Liver (tissue), 9 donors: ENCODE measurements around the gene WDR5. TPM values are rescaled to one million over a fixed set of nuclear protein-coding genes. Genes with fewer than 3 reads are reported as not detected.
A peak's percentile ranks its signal among the peaks of the same experiment; 100 is the strongest.

Source experiments
- DNase-seq: peaks from one replicate; pipeline ENCODE4 v3.0.0-alpha.2; 2017; ENCODE audit warnings: low spot score
- H3K27ac ChIP-seq, 2 donors: one replicate each; pipeline ENCODE4 v1.7.0; 2013; ENCODE audit warnings: inconsistent platforms in 2 of 2, low read length in 2 of 2, control low read depth in 1 of 2, low read depth in 1 of 2, mild to moderate bottlenecking in 1 of 2
- H3K27me3 ChIP-seq, 4 donors: one replicate each; pipeline versions ENCODE4 v1.6.1 to v1.7.0; 2013; ENCODE audit warnings: low read length in 3 of 4, inconsistent platforms in 1 of 4, mild to moderate bottlenecking in 1 of 4, moderate library complexity in 1 of 4; ENCODE audit not compliant: control insufficient read depth in 4 of 4, insufficient read depth in 4 of 4
- H3K36me3 ChIP-seq, 4 donors: one replicate each; pipeline versions ENCODE4 v1.6.1 to v1.7.0; 2013; ENCODE audit warnings: low read length in 3 of 4, mild to moderate bottlenecking in 3 of 4, low read depth in 1 of 4, moderate library complexity in 1 of 4; ENCODE audit not compliant: control insufficient read depth in 4 of 4, insufficient read depth in 3 of 4
- H3K4me1 ChIP-seq, 4 donors: one replicate each; pipeline versions ENCODE4 v1.6.1 to v1.7.0; 2013; ENCODE audit warnings: low read length in 3 of 4, mild to moderate bottlenecking in 3 of 4, moderate library complexity in 1 of 4; ENCODE audit not compliant: control insufficient read depth in 4 of 4, insufficient read depth in 4 of 4
- H3K4me3 ChIP-seq, 3 donors: one replicate each; pipeline versions ENCODE4 v1.6.1 to v1.7.0; 2013; ENCODE audit warnings: low read length in 3 of 3, control low read depth in 1 of 3, low read depth in 1 of 3, mild to moderate bottlenecking in 1 of 3
- H3K9ac ChIP-seq, 2 donors: one replicate each; pipeline ENCODE4 v1.7.0; 2013; ENCODE audit warnings: low read length in 2 of 2, mild to moderate bottlenecking in 2 of 2, moderate library complexity in 2 of 2, control low read depth in 1 of 2, low read depth in 1 of 2
- H3K9me3 ChIP-seq, 4 donors: one replicate each; pipeline versions ENCODE4 v1.6.1 to v1.7.0; 2013; ENCODE audit warnings: low read length in 3 of 4; ENCODE audit not compliant: control insufficient read depth in 4 of 4
- EGR1 ChIP-seq, 2 donors: IDR thresholded peaks; 2 replicates each; pipeline ENCODE4 v1.6.1; 2016 to 2018; ENCODE audit warnings: antibody characterized with exemption in 2 of 2, low read depth in 2 of 2
- FOXA1 ChIP-seq: IDR thresholded peaks from 2 replicates; pipeline ENCODE4 v1.6.1; 2016; ENCODE audit warnings: antibody characterized with exemption
- HNF4A ChIP-seq, 2 donors: conservative IDR thresholded peaks; 2 replicates each; pipeline ENCODE4 v1.6.1; 2016; ENCODE audit warnings: antibody characterized with exemption in 2 of 2, mild to moderate bottlenecking in 2 of 2
- HNF4G ChIP-seq: IDR thresholded peaks from 2 replicates; pipeline ENCODE4 v1.6.1; 2016; ENCODE audit warnings: antibody characterized with exemption
- NR2F2 ChIP-seq: IDR thresholded peaks from 2 replicates; pipeline ENCODE4 v1.6.1; 2016; ENCODE audit warnings: antibody characterized with exemption
- RXRA ChIP-seq, 2 donors: IDR thresholded peaks; 2 replicates each; pipeline ENCODE4 v1.6.1; 2017 to 2018; ENCODE audit warnings: antibody characterized with exemption in 2 of 2, mild to moderate bottlenecking in 1 of 2
- SP1 ChIP-seq: IDR thresholded peaks from 2 replicates; pipeline ENCODE4 v1.6.1; 2018; ENCODE audit warnings: antibody characterized with exemption, mild to moderate bottlenecking
- TAF1 ChIP-seq: conservative IDR thresholded peaks from 2 replicates; pipeline ENCODE4 v1.6.1; 2016; ENCODE audit warnings: antibody characterized with exemption, mild to moderate bottlenecking
- YY1 ChIP-seq: IDR thresholded peaks from 2 replicates; pipeline ENCODE4 v1.6.1; 2016; ENCODE audit warnings: antibody characterized with exemption, mild to moderate bottlenecking
- WGBS: extraction: QIAGEN DNeasy Blood & Tissue Kit; methylation state at CpG from one replicate; pipeline ENCODE4 v1.1.7; 2013; 5-methylcytosine and 5-hydroxymethylcytosine counted together
- polyA plus RNA-seq, 2 donors: library from polyadenylated mRNA; stranded (reverse) in 1 of 2; unstranded in 1 of 2; fragments of 200-250 nt in 1 of 2; fragments of >200 nt in 1 of 2; fragmentation: Nextera tagmentation in 1 of 2; extraction: Ambion mirVana in 1 of 2; gene quantifications; one replicate each; pipeline versions ENCODE4 v1.2.1 to v1.2.3, GENCODE V29; 2013 to 2015
- total RNA-seq, 2 donors: library from RNA; depleted of rRNA; stranded (reverse); fragments of >200 nt; gene quantifications; one replicate each; pipeline ENCODE4 v1.2.3, GENCODE V29; 2014
- TF ChIP-seq, protein P1 (sequence below): IDR thresholded peaks from 2 replicates; pipeline ENCODE4 v1.6.1; 2016; ENCODE audit warnings: antibody characterized with exemption
- TF ChIP-seq, protein P2 (sequence below): IDR thresholded peaks from 2 replicates; pipeline ENCODE4 v1.6.1; 2016; ENCODE audit warnings: antibody characterized with exemption, mild to moderate bottlenecking
- TF ChIP-seq, protein P3 (sequence below): fragments of 150-350 bp; IDR thresholded peaks from 2 replicates; pipeline ENCODE4 v1.5.1; 2017; ENCODE audit warnings: improper control_type of control experiment, low read depth, low read length; ENCODE audit not compliant: missing input control
- donor health status: healthy.
- donor health status: healthy.
- donor health status: healthy.
- donor health status: healthy.
- donor health status: healthy.

WDR5 gene
- total and polyA plus RNA-seq, 4 donors = 11.1 to 21.6 (median 14.6) TPM

DNA sequence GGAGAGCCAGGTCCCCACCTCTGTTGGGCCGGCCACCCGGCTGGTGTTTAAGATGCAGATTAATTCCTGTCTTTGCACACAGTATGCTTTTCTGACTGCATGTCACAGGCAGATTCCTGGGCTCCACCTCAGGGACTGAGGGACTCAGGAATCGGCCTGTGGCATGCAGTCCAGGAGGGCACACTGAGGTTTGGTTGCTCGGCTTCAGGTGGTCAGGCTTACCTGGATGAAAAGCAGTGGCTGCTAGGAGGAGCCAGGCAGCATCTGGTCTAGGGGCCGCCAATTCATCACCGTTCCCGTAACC, 1.1 kb downstream of the WDR5 start:
- peak overlapping the region; percentile 86 to 95 (median 92) for H3K4me3 ChIP-seq
- DNase-seq = no peak
- no peak for TF ChIP-seq EGR1 (IDR thresholded peaks at IDR 0.05; ENCODE audit: low read depth in 2 of 2)
- no peak for TF ChIP-seq TAF1
- TF ChIP-seq, protein P1, sequence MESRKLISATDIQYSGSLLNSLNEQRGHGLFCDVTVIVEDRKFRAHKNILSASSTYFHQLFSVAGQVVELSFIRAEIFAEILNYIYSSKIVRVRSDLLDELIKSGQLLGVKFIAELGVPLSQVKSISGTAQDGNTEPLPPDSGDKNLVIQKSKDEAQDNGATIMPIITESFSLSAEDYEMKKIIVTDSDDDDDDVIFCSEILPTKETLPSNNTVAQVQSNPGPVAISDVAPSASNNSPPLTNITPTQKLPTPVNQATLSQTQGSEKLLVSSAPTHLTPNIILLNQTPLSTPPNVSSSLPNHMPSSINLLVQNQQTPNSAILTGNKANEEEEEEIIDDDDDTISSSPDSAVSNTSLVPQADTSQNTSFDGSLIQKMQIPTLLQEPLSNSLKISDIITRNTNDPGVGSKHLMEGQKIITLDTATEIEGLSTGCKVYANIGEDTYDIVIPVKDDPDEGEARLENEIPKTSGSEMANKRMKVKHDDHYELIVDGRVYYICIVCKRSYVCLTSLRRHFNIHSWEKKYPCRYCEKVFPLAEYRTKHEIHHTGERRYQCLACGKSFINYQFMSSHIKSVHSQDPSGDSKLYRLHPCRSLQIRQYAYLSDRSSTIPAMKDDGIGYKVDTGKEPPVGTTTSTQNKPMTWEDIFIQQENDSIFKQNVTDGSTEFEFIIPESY = no peak
- TF ChIP-seq FOXA1 = no peak
- peak overlapping the region; percentile 52 to 71 for H3K27ac ChIP-seq
- peaks cover 12 to 42% (median 39%) of the 10 kb centered on the region in 4 donors for H3K4me1 ChIP-seq
- H3K9me3 ChIP-seq = no peaks in the 10 kb centered on the region
- H3K27me3 ChIP-seq = no peaks in the 10 kb centered on the region
- peak overlapping the region; percentile 61 to 73 for H3K9ac ChIP-seq
- WGBS = 48% methylated on average over 7 of the region's 7 CpGs
- H3K36me3 ChIP-seq = peaks cover 2 to 14% (median 6%) of the 10 kb centered on the region in 4 donors

DNA sequence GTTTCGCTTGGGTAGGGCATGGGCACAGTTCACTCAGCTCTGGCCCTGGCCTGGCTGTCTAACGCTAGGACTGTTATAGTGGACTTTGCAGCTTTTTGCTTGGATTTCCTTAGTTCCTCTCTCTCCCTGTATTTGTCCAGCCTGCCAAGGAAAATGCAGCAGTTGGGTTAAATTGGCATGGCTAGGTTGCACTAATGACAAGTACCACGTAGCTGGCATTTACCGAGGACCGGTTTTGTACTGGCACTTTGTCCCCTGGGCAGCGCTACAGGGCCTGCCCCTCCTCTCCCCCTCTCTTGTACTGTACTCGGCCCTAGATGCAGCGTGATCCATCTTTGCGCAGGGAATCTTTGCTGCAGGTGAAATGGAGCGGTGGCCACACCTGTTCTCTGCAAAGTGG, 2.4 kb downstream of the WDR5 start:
- H3K36me3 ChIP-seq = peaks cover 3 to 21% (median 14%) of the 10 kb centered on the region in 4 donors
- TF ChIP-seq HNF4A (conservative IDR thresholded peaks at IDR 0.05) (peak; percentile 65 to 75), EGR1 (IDR thresholded peaks at IDR 0.05; ENCODE audit: low read depth in 2 of 2) (no peak), SP1 (peak; percentile 64), YY1 (no peak)
- TF ChIP-seq, protein P2, sequence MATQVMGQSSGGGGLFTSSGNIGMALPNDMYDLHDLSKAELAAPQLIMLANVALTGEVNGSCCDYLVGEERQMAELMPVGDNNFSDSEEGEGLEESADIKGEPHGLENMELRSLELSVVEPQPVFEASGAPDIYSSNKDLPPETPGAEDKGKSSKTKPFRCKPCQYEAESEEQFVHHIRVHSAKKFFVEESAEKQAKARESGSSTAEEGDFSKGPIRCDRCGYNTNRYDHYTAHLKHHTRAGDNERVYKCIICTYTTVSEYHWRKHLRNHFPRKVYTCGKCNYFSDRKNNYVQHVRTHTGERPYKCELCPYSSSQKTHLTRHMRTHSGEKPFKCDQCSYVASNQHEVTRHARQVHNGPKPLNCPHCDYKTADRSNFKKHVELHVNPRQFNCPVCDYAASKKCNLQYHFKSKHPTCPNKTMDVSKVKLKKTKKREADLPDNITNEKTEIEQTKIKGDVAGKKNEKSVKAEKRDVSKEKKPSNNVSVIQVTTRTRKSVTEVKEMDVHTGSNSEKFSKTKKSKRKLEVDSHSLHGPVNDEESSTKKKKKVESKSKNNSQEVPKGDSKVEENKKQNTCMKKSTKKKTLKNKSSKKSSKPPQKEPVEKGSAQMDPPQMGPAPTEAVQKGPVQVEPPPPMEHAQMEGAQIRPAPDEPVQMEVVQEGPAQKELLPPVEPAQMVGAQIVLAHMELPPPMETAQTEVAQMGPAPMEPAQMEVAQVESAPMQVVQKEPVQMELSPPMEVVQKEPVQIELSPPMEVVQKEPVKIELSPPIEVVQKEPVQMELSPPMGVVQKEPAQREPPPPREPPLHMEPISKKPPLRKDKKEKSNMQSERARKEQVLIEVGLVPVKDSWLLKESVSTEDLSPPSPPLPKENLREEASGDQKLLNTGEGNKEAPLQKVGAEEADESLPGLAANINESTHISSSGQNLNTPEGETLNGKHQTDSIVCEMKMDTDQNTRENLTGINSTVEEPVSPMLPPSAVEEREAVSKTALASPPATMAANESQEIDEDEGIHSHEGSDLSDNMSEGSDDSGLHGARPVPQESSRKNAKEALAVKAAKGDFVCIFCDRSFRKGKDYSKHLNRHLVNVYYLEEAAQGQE = no peak
- TF ChIP-seq, protein P1 = no peak
- peak overlapping the region; percentile 46 to 62 for H3K27ac ChIP-seq
- H3K4me1 ChIP-seq = peaks cover 12 to 42% (median 39%) of the 10 kb centered on the region in 4 donors
- no peaks in the 10 kb centered on the region for H3K27me3 ChIP-seq
- no peak for DNase-seq
- no peak overlapping the region for H3K4me3 ChIP-seq
- WGBS = 38% methylated on average over 10 of the region's 10 CpGs
- H3K9me3 ChIP-seq = no peaks in the 10 kb centered on the region
- H3K9ac ChIP-seq = no peak overlapping the region

DNA sequence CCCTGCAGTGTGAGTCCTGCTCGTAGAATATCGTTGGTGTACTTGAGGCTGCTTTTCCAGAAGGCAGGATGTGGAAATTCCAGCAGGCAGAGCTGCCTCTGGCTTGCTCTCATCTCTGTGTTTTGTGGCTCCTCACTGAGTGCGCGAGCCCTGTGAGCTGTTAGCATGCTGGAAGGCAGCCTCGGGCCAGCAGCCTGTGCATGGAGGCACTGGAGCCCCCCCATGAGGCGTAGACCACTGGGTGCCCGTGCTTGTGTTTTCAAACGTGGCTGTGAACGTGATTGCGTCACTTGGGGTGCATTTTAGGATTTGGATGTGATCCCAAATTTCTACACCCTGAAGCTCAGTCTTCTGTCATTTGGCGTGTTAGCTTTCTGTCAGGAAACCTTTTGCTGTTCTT, 3.2 kb downstream of the WDR5 start:
- TF ChIP-seq TAF1 (no peak), EGR1 (IDR thresholded peaks at IDR 0.05; ENCODE audit: low read depth in 2 of 2) (no peak), NR2F2 (no peak), HNF4G (no peak), RXRA (IDR thresholded peaks at IDR 0.05) (no peak)
- TF ChIP-seq, protein P3, sequence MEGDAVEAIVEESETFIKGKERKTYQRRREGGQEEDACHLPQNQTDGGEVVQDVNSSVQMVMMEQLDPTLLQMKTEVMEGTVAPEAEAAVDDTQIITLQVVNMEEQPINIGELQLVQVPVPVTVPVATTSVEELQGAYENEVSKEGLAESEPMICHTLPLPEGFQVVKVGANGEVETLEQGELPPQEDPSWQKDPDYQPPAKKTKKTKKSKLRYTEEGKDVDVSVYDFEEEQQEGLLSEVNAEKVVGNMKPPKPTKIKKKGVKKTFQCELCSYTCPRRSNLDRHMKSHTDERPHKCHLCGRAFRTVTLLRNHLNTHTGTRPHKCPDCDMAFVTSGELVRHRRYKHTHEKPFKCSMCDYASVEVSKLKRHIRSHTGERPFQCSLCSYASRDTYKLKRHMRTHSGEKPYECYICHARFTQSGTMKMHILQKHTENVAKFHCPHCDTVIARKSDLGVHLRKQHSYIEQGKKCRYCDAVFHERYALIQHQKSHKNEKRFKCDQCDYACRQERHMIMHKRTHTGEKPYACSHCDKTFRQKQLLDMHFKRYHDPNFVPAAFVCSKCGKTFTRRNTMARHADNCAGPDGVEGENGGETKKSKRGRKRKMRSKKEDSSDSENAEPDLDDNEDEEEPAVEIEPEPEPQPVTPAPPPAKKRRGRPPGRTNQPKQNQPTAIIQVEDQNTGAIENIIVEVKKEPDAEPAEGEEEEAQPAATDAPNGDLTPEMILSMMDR = no peak
- TF ChIP-seq, protein P2 = no peak
- WGBS = 72% methylated on average over 11 of the region's 11 CpGs
- no peak for DNase-seq
- Histone ChIP-seq H3K9me3 (no peaks in the 10 kb centered on the region), H3K36me3 (peaks cover 3 to 21% (median 18%) of the 10 kb centered on the region in 4 donors), H3K9ac (no peak overlapping the region), H3K27ac (no peak overlapping the region), H3K4me3 (no peak overlapping the region), H3K27me3 (no peaks in the 10 kb centered on the region), H3K4me1 (peaks cover 12 to 42% (median 38%) of the 10 kb centered on the region in 4 donors)
